CD4-positive, alpha-beta T cell treated with Interferon alpha-2 for 1 hour (primary cell): Measurements from ENCODE around the gene EPOP.

Source experiments
- DNase-seq, 2 donors: peaks; one replicate each; pipeline ENCODE4 v3.0.0-alpha.2; 2020 to 2022

Gene EPOP

GRCh38 chr17:38674749-38675615, at the start of gene EPOP:
Gene EPOP (minus strand): TSS chr17:38674957. CDS start chr17:38674495, 462 bp downstream.
- DNase-seq, result peak; percentile 84 to 90

DNA sequence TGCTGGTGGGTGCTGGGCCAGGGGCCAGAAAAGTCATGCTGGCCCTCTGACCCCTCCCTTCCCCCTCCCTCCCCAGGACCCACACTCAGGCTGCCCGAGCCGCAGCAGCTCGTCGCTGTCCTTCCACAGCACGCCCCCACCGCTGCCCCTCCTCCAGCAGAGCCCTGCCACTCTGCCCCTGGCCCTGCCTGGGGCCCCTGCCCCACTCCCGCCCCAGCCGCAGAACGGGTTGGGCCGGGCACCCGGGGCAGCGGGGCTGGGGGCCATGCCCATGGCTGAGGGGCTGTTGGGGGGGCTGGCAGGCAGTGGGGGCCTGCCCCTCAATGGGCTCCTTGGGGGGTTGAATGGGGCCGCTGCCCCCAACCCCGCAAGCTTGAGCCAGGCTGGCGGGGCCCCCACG, 47.0 kb upstream of the EPOP start:
- no peak for DNase-seq

DNA sequence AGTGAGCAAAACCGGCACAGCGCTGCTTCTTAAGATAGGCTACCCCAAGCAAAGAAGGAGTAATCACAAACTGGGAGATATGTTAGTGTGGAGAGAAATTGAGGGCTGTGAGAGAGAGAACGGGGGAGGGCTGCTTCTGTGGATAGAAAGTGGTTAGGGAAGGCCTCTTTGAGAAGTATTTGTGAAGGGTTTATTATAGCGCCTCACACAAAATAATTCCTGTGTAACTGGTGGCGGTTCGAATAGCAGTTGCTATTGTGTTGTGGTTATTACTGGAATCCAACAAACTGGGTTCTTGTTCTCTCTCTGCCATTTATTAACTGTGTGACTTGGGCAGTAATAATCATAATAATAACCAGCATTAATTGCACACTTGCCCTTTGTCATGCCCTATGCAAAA, 46.2 kb upstream of the EPOP start:
- DNase-seq, result no peak

GRCh38 chr17:38719943-38720641, 45.3 kb upstream of the EPOP start:
- no peak for DNase-seq

- no peak for DNase-seq
Observed at GRCh38 chr17:38719289-38719942, 44.7 kb upstream of the EPOP start.

GRCh38 chr17:38717139-38717745, 42.5 kb upstream of the EPOP start:
- no peak for DNase-seq

GRCh38 chr17:38716368-38717005, 41.7 kb upstream of the EPOP start:
- DNase-seq, result no peak

DNA sequence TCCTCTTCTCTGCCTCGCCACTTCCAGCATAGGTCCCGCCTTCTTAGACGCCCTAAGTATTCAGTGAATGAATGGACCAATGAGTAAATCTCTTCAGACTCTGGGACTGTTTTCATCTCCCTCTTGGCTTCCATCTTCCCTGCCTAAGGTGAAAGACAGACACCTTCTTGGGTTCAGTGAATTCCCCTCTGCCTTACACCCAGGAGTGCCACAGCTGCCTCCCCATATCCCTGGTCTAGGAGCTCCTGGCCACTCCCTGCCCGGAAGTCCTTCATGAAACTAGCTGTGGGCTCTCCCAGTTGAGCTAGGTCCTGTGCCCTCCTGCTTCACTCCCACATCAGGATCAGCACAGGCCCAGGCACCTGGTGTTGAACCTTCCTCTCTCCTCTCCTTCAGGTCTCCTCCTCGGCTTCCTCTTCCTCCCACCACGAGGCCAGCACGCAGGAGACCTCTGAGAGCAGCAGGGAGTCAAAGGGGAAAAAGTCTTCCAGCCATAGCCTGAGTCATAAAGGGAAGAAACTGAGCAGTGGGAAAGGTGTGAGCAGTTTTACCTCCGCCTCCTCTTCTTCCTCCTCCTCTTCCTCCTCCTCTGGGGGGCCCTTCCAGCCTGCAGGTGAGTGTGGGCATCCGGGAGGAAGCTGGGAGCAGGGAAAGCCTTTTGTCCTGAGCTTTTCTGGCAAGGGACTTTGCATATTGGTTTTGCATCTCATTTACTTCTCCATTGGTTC, 40.6 kb upstream of the EPOP start:
- no peak for DNase-seq

- no peak for DNase-seq
Observed at GRCh38 chr17:38713456-38714075, 38.8 kb upstream of the EPOP start.

DNA sequence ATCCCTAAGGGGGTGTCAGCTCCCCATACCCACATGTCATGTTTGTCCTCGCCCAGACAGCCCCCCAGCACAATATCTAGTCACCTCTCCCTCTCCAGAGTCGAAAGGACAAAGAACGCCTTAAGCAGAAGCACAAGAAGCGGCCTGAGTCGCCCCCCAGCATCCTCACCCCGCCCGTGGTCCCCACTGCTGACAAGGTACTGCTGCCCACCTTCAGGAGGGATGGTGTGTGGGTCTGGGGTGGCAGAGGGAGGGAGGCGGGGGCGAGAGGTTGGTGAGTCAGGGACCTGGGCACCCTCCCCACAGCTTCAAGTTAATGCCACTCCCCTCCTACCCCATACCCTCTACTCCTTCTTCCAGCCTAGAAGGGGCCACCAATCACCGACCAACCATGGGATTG, 37.8 kb upstream of the EPOP start:
- DNase-seq, result no peak

DNA sequence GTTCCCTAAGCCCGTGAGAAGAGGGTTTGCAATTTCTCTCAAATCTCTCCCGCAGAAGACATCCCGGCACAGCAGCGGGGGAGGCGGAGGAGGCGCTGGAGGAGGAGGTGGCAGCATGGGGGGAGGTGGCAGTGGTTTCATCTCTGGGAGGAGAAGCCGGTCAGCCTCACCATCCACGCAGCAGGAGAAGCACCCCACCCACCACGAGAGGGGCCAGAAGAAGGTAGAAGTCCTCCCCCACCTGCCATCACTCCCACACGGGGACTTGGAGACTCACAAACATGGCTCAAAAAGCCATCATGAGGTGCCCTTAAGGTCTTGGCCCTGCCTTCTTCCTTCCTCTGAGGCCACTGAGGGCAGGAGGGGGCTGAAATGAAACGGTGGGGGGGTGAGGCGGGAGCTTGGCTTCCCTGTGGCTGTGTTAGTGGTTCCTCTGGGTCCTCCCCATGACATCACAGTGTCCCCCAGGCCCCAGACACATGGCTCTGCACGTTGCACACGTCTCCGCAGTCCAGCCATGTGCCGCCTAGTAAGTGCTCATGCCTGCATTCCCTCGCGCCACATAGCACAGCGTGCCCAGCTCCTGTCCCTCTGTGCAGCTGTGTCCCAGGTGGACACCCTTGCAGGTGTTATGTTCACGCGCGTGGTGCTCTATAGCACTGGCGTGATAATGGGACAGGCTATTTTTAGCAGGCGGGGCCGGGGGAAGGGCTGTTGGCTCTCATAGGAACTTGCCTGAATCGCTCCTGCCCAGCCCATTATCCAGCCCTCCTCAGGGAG, 37.2 kb upstream of the EPOP start:
- DNase-seq, result no peak

DNA sequence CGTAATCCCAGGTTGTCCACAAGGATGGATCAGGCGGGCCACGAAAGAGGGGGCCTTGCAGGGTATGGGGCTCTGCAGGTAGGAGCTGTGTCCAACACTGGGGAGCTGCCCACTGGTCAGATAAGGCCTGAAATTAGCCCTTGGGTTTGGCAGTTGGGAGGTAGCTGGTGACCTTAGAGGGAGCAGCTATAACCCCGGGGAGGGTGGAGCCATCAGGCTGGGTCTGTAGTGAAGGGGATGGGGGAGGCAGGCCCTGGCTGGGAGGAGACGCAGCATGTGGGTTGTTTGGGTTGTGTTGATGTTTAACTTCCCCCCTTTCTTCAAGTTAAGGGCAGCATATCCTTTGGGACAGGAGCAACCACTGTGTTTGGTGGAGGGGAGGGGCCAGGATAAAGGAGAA, 36.2 kb upstream of the EPOP start:
- no peak for DNase-seq

GRCh38 chr17:38710604-38710962, 35.8 kb upstream of the EPOP start:
- DNase-seq, result no peak

GRCh38 chr17:38709864-38710603, 35.3 kb upstream of the EPOP start:
- no peak for DNase-seq

DNA sequence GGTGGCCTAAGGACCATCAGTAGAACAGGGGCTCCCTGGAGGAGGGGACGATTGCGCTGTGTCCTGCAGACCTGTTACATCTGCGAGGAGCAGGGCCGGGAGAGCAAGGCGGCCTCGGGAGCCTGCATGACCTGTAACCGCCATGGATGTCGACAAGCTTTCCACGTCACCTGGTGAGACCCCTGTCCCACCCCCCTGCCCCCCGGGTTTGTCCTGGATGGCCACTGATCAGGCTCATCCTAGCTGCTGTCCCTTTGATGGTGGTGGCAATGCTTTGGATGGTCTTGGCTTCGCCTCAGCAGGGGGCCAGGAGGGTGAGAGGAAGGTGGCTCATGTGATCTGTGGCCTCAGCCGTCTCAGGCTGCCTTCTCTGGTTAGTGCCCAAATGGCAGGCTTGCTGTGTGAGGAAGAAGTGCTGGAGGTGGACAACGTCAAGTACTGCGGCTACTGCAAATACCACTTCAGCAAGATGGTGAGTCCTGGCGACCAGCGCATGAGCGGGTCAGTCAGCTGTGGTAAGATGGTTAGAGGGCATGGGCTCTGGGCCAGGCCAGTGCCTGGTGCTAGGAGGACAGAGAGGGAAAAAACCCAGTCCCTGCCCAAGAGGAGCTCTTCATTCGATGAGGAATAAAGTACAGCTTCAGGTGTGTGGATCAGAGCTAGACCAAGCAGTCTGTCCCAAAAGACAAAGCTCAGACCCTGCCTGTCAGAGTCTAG, 34.5 kb upstream of the EPOP start:
- DNase-seq, result no peak

DNA sequence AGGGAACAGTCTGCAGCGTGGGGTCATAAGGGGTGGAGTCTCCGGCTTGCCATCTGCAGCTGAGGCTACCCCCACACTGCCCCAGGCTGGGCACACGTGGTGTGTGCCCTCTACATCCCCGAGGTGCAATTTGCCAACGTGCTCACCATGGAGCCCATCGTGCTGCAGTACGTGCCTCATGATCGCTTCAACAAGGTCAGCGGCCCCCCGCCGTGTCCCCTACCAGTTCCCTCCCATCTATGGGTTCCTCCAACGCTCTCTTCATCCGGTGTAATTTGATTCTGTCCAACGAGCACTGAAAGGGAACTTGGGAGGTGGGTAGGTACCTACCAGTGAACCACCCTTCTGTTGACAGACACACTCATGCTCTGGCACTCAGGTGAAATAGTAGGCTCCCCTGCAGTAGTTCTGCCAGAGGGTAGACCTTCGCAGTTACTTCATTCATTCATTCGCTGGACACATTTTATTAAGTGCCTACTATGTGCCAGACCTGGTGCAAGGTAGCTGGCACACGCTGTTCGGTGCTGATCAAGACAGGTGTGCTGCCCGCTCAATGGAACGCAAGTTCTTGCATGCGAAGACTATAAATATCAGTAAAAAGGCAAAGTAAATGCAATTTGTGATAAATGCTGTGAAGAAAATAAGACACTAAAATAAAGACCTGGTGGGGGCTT, 33.1 kb upstream of the EPOP start:
- no peak for DNase-seq

- DNase-seq, result peak in 1 of 2 donors; percentile 49
Observed at GRCh38 chr17:38706505-38707216, 31.9 kb upstream of the EPOP start.
